ENCODE data around the gene COL25A1. TPM values are rescaled to one million over a fixed set of nuclear protein-coding genes. Genes with fewer than 3 reads are reported as not detected.

The COL25A1 gene
- total RNA-seq, 4 donors from 2014 or later, result 0.06 to 0.53 (median 0.23) TPM

DNA sequence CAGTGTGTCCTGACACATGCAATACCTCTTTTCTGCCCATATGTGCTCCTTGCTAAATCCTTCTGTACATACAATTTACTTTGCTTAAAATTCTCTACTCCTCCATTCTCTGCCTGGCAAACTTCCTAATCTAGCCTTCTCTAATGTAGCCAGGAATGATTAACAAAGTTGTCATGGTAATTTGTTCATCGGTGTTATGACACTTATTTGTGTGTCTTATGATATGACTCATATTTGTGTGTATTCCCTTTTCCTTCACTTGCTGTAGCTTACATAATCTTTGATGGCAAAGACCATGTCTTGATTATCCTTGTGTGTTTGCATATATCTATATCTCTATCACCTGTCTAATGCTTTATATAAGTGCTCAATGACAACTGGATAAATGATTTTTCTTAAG is 133.3 kb downstream of the COL25A1 start:
- Histone ChIP-seq H3K36me3 (no peaks in the 10 kb centered on the region), H3K4me3 (no peak overlapping the region), H3K27me3 (no peaks in the 10 kb centered on the region), H3K9me3 (no peaks in the 10 kb centered on the region), H3K27ac (no peak overlapping the region), H3K4me1 (no peaks in the 10 kb centered on the region)
- TF ChIP-seq POLR2A (IDR thresholded peaks at IDR 0.05), result no peak
- TF ChIP-seq, protein P1, sequence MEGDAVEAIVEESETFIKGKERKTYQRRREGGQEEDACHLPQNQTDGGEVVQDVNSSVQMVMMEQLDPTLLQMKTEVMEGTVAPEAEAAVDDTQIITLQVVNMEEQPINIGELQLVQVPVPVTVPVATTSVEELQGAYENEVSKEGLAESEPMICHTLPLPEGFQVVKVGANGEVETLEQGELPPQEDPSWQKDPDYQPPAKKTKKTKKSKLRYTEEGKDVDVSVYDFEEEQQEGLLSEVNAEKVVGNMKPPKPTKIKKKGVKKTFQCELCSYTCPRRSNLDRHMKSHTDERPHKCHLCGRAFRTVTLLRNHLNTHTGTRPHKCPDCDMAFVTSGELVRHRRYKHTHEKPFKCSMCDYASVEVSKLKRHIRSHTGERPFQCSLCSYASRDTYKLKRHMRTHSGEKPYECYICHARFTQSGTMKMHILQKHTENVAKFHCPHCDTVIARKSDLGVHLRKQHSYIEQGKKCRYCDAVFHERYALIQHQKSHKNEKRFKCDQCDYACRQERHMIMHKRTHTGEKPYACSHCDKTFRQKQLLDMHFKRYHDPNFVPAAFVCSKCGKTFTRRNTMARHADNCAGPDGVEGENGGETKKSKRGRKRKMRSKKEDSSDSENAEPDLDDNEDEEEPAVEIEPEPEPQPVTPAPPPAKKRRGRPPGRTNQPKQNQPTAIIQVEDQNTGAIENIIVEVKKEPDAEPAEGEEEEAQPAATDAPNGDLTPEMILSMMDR (IDR thresholded peaks at IDR 0.05), result no peak
- DNase-seq, result no peak
- WGBS, 2 donors, result 26 to 33% methylated on average over 1 of the region's 1 CpG
- intact Hi-C loops (cut with DNase I), result no loop called here

DNA sequence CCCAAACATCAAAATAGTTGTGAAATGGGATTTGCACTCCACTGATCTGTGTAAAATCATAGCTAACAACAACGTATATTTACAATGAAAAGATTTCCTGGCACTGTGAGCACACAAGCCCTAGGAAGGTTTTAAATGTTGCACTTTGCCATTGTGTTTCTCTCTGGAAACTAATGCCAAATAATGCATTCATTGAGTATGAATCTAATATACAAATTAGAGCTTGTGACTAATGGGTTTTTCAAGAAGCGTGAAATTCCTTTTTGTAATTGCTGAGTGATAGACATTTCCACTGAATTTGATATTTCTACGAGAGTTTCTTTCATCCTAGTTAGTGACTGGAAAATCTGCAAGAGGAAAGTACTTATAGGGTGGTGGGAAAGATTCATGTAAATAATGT is 135.9 kb downstream of the COL25A1 start:
- Histone ChIP-seq H3K4me1 (no peaks in the 10 kb centered on the region), H3K4me3 (no peak overlapping the region), H3K9me3 (no peaks in the 10 kb centered on the region), H3K27ac (no peak overlapping the region), H3K36me3 (no peaks in the 10 kb centered on the region), H3K27me3 (no peaks in the 10 kb centered on the region)
- TF ChIP-seq, protein P1 (IDR thresholded peaks at IDR 0.05), result no peak
- TF ChIP-seq POLR2A (IDR thresholded peaks at IDR 0.05), result no peak
- WGBS, 2 donors, result 21 to 39% methylated on average over 3 of the region's 3 CpGs
- intact Hi-C loops (cut with DNase I), result no loop called here
- no peak for DNase-seq

DNA sequence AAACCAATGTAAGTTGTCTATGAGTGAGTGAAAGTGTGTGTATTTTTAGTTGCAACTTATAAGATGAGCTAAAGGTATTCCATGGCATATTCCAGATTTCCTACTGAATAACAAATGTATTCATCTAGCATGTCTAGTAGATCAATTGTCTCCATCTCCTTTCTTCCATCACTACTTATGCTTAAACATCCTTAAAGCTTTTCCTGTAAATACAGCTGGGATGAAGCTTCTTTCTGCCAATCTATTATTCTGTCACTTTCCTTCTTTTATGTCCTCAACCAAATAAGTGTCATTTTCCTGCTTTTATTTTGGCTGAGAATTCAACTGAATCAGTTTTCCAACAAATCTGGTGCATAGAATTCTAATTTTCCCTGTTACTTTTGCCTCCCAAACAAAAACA is 136.3 kb downstream of the COL25A1 start:
- Histone ChIP-seq H3K27me3 (no peaks in the 10 kb centered on the region), H3K36me3 (no peaks in the 10 kb centered on the region), H3K4me3 (no peak overlapping the region), H3K27ac (no peak overlapping the region), H3K9me3 (no peaks in the 10 kb centered on the region), H3K4me1 (no peaks in the 10 kb centered on the region)
- no peak for DNase-seq
- no peak for TF ChIP-seq POLR2A (IDR thresholded peaks at IDR 0.05)
- TF ChIP-seq, protein P1 (IDR thresholded peaks at IDR 0.05), result no peak
- intact Hi-C loops (cut with DNase I), result no loop called here

DNA sequence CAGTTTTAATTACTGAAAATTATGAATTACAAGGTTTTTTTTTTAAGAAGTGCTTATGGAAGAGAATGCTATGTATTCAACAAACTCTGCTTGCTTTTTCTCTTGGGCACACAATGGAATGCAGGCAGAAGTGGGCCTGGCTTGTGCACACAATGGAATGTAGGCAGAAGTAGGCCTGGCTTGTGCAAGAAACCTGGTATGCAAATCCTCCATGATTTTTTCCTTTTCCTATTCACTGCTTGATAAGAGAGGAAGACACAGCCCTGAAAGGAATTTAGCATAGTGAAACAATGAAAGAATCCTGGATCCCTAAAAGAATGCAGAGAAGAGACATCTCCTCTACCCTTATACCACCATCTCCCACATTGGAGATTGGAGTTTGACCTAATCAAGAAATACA is 138.4 kb downstream of the COL25A1 start:
- H3K36me3 ChIP-seq, result no peaks in the 10 kb centered on the region
- intact Hi-C loops (cut with DNase I), result no loop called here
- H3K27ac ChIP-seq, result no peak overlapping the region
- H3K4me1 ChIP-seq, result no peaks in the 10 kb centered on the region
- no peak overlapping the region for H3K4me3 ChIP-seq
- TF ChIP-seq, protein P1 (IDR thresholded peaks at IDR 0.05), result no peak
- no peak for TF ChIP-seq POLR2A (IDR thresholded peaks at IDR 0.05)
- H3K27me3 ChIP-seq, result no peaks in the 10 kb centered on the region
- DNase-seq, result no peak
- H3K9me3 ChIP-seq, result no peaks in the 10 kb centered on the region

DNA sequence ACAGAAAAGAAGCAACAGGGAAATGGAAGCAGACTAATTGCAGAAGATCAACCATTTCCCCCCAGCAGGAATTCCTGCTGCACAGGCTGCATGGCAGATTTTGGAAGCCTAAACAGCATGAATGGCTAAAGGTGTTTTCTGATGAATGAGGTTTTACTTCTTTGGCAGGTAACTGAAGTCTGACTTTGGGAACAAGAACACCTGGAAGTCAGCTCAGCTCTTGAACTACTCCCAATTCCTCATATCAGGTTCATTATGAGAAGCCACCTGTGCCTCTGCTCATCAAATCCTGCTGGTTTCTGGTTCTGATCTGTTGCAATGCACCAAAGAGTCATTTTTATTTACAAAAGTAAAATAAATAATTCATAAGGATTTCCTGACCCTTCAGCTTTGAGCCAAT is 139.0 kb downstream of the COL25A1 start:
- TF ChIP-seq POLR2A (IDR thresholded peaks at IDR 0.05), result no peak
- TF ChIP-seq, protein P1 (IDR thresholded peaks at IDR 0.05), result no peak
- Histone ChIP-seq H3K4me3 (no peak overlapping the region), H3K4me1 (no peaks in the 10 kb centered on the region), H3K9me3 (no peaks in the 10 kb centered on the region), H3K36me3 (no peaks in the 10 kb centered on the region), H3K27me3 (no peaks in the 10 kb centered on the region), H3K27ac (no peak overlapping the region)
- intact Hi-C loops (cut with DNase I), result no loop called here
- DNase-seq, result no peak
